HepG2 (cell line): ENCODE measurements around the gene MYL6B. TPM values are rescaled to one million over a fixed set of nuclear protein-coding genes. Genes with fewer than 3 reads are reported as not detected.

ENCODE experiments used
- ARID5B ChIP-seq: IDR thresholded peaks from 2 replicates; pipeline ENCODE4 v1.4.0; 2020; ENCODE audit warnings: mild to moderate bottlenecking, missing genetic modification reagents
- CSRNP1 ChIP-seq: sonication (generic); formaldehyde crosslinking; IDR thresholded peaks from 2 replicates; pipeline ENCODE4 v1.8.1; 2023; ENCODE audit warnings: mild to moderate bottlenecking, missing genetic modification reagents
- HDAC1 ChIP-seq: sonication (generic); formaldehyde crosslinking; IDR thresholded peaks from 2 replicates; pipeline ENCODE4 v1.5.1; 2020; ENCODE audit warnings: mild to moderate bottlenecking, missing genetic modification reagents
- HMG20B ChIP-seq: conservative IDR thresholded peaks from 2 replicates; pipeline ENCODE4 v1.6.1; 2016; ENCODE audit warnings: missing genetic modification reagents, missing compliant biosample characterization
- HNRNPH1 ChIP-seq: fragments of 200-400 bp; formaldehyde crosslinking; optimal IDR thresholded peaks from 2 replicates; pipeline ENCODE3; 2017; ENCODE audit warnings: mild to moderate bottlenecking, low read depth, low read length
- MED1 ChIP-seq: sonication (generic); formaldehyde crosslinking; IDR thresholded peaks from 2 replicates; pipeline ENCODE4 v1.4.0; 2020; ENCODE audit warnings: missing genetic modification reagents
- MEF2D ChIP-seq: sonication (generic); formaldehyde crosslinking; IDR thresholded peaks from 2 replicates; pipeline ENCODE4 v1.5.1; 2020; ENCODE audit warnings: mild to moderate bottlenecking, missing genetic modification reagents
- NBN ChIP-seq: fragments of 450-650 bp; conservative IDR thresholded peaks from 2 replicates; pipeline ENCODE4 v1.6.1; 2017
- NR2C2 ChIP-seq: sonication (generic); formaldehyde crosslinking; IDR thresholded peaks from 2 replicates; pipeline ENCODE4 v1.4.0; 2020; ENCODE audit warnings: missing genetic modification reagents, mild to moderate bottlenecking, moderate library complexity, borderline replicate concordance
- SMARCC2 ChIP-seq: fragments of 450-650 bp; IDR thresholded peaks from 2 replicates; pipeline ENCODE4 v1.6.1; 2017; ENCODE audit warnings: antibody characterized with exemption, mild to moderate bottlenecking
- SPEN ChIP-seq: sonication (generic); formaldehyde crosslinking; IDR thresholded peaks from 2 replicates; pipeline ENCODE4 v1.5.1; 2020; ENCODE audit warnings: low read depth, mild to moderate bottlenecking, missing genetic modification reagents
- U2AF1 ChIP-seq: fragments of 200-400 bp; formaldehyde crosslinking; optimal IDR thresholded peaks from 2 replicates; pipeline ENCODE3; 2017; ENCODE audit warnings: mild to moderate bottlenecking, low read depth, low read length
- ZBTB1 ChIP-seq: sonication (generic); formaldehyde crosslinking; IDR thresholded peaks from 2 replicates; pipeline ENCODE4 v1.4.0; 2020; ENCODE audit warnings: missing genetic modification reagents, borderline replicate concordance
- ZBTB21 ChIP-seq: sonication (generic); formaldehyde crosslinking; IDR thresholded peaks from 2 replicates; pipeline ENCODE4 v1.4.0; 2020; ENCODE audit warnings: missing genetic modification reagents
- ZFY ChIP-seq: sonication (generic); formaldehyde crosslinking; IDR thresholded peaks from 2 replicates; pipeline ENCODE4 v1.4.0; 2020; ENCODE audit warnings: missing genetic modification reagents
- ZFYVE20 ChIP-seq: sonication (generic); formaldehyde crosslinking; IDR thresholded peaks from 2 replicates; pipeline ENCODE4 v1.8.0; 2023; ENCODE audit warnings: low read depth, mild to moderate bottlenecking, moderate library complexity, missing genetic modification reagents, borderline replicate concordance
- ZNF10 ChIP-seq: sonication (generic); formaldehyde crosslinking; IDR thresholded peaks from 2 replicates; pipeline ENCODE4 v1.4.0; 2020; ENCODE audit warnings: mild to moderate bottlenecking, low read depth, missing genetic modification reagents, borderline replicate concordance
- ZNF414 ChIP-seq: sonication (generic); formaldehyde crosslinking; IDR thresholded peaks from 2 replicates; pipeline ENCODE4 v1.5.0; 2020; ENCODE audit warnings: missing genetic modification reagents
- ZNF556 ChIP-seq: sonication (generic); formaldehyde crosslinking; IDR thresholded peaks from 2 replicates; pipeline ENCODE4 v1.4.0; 2020; ENCODE audit warnings: mild to moderate bottlenecking, missing genetic modification reagents, borderline replicate concordance
- ZSCAN21 ChIP-seq: sonication (generic); formaldehyde crosslinking; IDR thresholded peaks from 2 replicates; pipeline ENCODE4 v1.8.0; 2022; ENCODE audit warnings: mild to moderate bottlenecking, missing genetic modification reagents, moderate library complexity, borderline replicate concordance
- polyA plus RNA-seq, 8 experiments: library from polyadenylated mRNA; depleted of rRNA in 3 of 8; stranded (reverse) in 7 of 8; unstranded in 1 of 8; fragments of >200 nt; fragmentation: Illumina TruSeq in 4 of 8; extraction: Trizol in 4 of 8; gene quantifications; 2 replicates each; pipeline versions ENCODE4 v1.2.1 to v1.2.3, GENCODE V29; 2011 to 2016; ENCODE audit warnings: low read depth in 4 of 8, missing spikeins in 1 of 8, mixed read lengths in 1 of 8; ENCODE audit not compliant: insufficient read depth in 1 of 8
- total RNA-seq, 5 experiments: library from RNA; depleted of rRNA; stranded (reverse); fragments of >200 nt; fragmentation: Illumina TruSeq; extraction: Trizol; gene quantifications; 2 replicates each; pipeline ENCODE4 v1.2.3, GENCODE V29; 2016; ENCODE audit warnings: low read depth in 1 of 5

The MYL6B gene
- total and polyA plus RNA-seq, 2 of the 13 experiments (the other 11 are each of a cell fraction or from before 2014, with no cell fraction given) = 75.7 to 88.7 TPM

- TF ChIP-seq ARID5B (no peak), ZFY (CRISPR knock-in tag) (peak; percentile 55), ZSCAN21 (CRISPR knock-in tag) (no peak), HMG20B (CRISPR knock-in tag) (0 out of 2 replicates have a peak, but pooled peaks have one; percentile 10), HNRNPH1 (peak; percentile 47), ZBTB21 (CRISPR knock-in tag) (peak; percentile 57; the same call in 1 of the 2 replicates), SPEN (0 out of 2 replicates have a peak, but pooled peaks have one; percentile 19), ZNF556 (CRISPR knock-in tag) (no peak), MEF2D (CRISPR knock-in tag) (peak; percentile 28; the same call in 1 of the 2 replicates), NBN (no peak), CSRNP1 (CRISPR knock-in tag) (peak; percentile 62; the same call in 1 of the 2 replicates), U2AF1 (peak; percentile 6), NR2C2 (CRISPR knock-in tag) (no peak), HDAC1 (CRISPR knock-in tag) (peak; percentile 88), ZFYVE20 (CRISPR knock-in tag) (0 out of 2 replicates have a peak, but pooled peaks have one; percentile 33), SMARCC2 (no peak), MED1 (peak; percentile 22; the same call in 1 of the 2 replicates), ZNF414 (CRISPR knock-in tag) (peak; percentile 39), ZNF10 (CRISPR knock-in tag) (no peak), ZBTB1 (CRISPR knock-in tag) (no peak)
These were observed 5.9 kb downstream of the MYL6B start, which contains the start of gene MYL6 (continued) for GRCh38 chr12:56158029-56158925.
